SU-DHL-6 (cell line): ENCODE results near the gene PPP1R3D.

Source experiments
- H2AFZ ChIP-seq: fragments of 200-600 bp; sonication (generic); 2 replicates; pipeline ENCODE4 v1.6.1; 2014; ENCODE audit warnings: low read depth, mild to moderate bottlenecking, moderate library complexity, mixed read lengths, antibody characterized with exemption, low read length; ENCODE audit not compliant: severe bottlenecking
- H3F3A ChIP-seq: fragments of 200-600 bp; shearing (Covaris generic); 2 replicates; pipeline ENCODE4 v1.6.0; 2016; ENCODE audit warnings: antibody characterized with exemption, mild to moderate bottlenecking; ENCODE audit not compliant: insufficient read depth
- H3K27ac ChIP-seq: fragments of 200-600 bp; sonication (generic); 2 replicates; pipeline ENCODE4 v1.5.1; 2016; ENCODE audit warnings: low read depth, mild to moderate bottlenecking, low read length, moderate library complexity, mixed read lengths
- H3K27me3 ChIP-seq: fragments of 200-600 bp; sonication (generic), shearing (Covaris generic); 2 replicates; pipeline ENCODE4 v1.6.0; 2014; ENCODE audit warnings: mild to moderate bottlenecking, low read length
- H3K36me3 ChIP-seq: fragments of 200-600 bp; sonication (generic); 2 replicates; pipeline ENCODE4 v1.6.1; 2014; ENCODE audit warnings: mild to moderate bottlenecking, low read length, mixed read lengths
- H3K4me2 ChIP-seq: fragments of 300-600, 200-600 bp; shearing (Covaris generic), sonication (generic); 2 replicates; pipeline ENCODE4 v1.6.0; 2014; ENCODE audit warnings: low read length, low read depth, mild to moderate bottlenecking; ENCODE audit not compliant: poor library complexity, severe bottlenecking
- H3K4me3 ChIP-seq: fragments of 200-600 bp; sonication (generic); 2 replicates; pipeline ENCODE4 v1.5.1; 2014; ENCODE audit warnings: antibody characterized with exemption, low read length, mild to moderate bottlenecking, mixed read lengths; ENCODE audit not compliant: insufficient read depth, poor library complexity, severe bottlenecking
- H3K79me2 ChIP-seq: fragments of 200-600 bp; sonication (generic); 2 replicates; pipeline ENCODE4 v1.6.1; 2014; ENCODE audit warnings: mild to moderate bottlenecking, low read length, moderate library complexity; ENCODE audit not compliant: insufficient read depth
- H3K9ac ChIP-seq: fragments of 200-600 bp; sonication (generic); 2 replicates; pipeline ENCODE4 v1.7.0; 2014; ENCODE audit warnings: mild to moderate bottlenecking, low read length
- H3K9me2 ChIP-seq: fragments of 200-600 bp; sonication (generic); replicated peaks from 2 replicates; pipeline ENCODE4 v1.6.1; 2014; ENCODE audit warnings: low read length; ENCODE audit not compliant: insufficient read depth
- H3K9me3 ChIP-seq: fragments of 200-600 bp; sonication (generic); 2 replicates; pipeline ENCODE4 v1.6.1; 2014; ENCODE audit warnings: low read length, mixed read lengths; ENCODE audit not compliant: insufficient read depth
- H4K20me1 ChIP-seq: fragments of 200-600 bp; sonication (generic); 2 replicates; pipeline ENCODE4 v1.6.1; 2014; ENCODE audit warnings: low read depth, mild to moderate bottlenecking, antibody characterized with exemption, low read length, moderate library complexity, mixed read lengths
- EZH2phosphoT487 ChIP-seq: fragments of 200-600 bp; sonication (generic), shearing (Covaris generic); conservative IDR thresholded peaks from 2 replicates; pipeline ENCODE4 v1.6.1; 2018; ENCODE audit warnings: mild to moderate bottlenecking, antibody characterized with exemption, low read length, moderate library complexity, mixed read lengths
- TF ChIP-seq, protein P1 (sequence below): fragments of 200-600 bp; sonication (generic); IDR thresholded peaks from one replicate; pipeline ENCODE4 v1.5.1; 2017; ENCODE audit warnings: antibody characterized with exemption, mild to moderate bottlenecking, low read length, moderate library complexity; ENCODE audit not compliant: insufficient read depth, poor library complexity, severe bottlenecking

PPP1R3D gene

DNA sequence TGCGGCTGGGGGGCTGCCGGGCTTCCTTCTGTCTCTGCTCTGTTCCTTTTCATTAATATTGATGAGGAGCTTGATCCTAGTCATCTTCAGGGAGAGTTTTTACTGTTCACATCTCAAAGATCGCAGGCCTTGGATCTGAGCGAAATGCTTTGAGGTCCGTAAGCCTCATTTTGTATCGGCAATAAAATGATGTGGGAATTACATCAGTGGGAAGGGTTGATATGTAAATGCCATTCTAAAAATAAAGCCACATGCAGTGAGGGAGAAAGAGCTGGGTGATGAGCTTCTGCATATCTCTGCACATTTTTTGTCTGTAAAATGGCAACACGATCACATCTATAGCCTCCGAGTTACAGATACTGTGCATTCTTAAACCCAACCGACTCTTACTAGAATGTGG is 43.0 kb upstream of the PPP1R3D start:
- Histone ChIP-seq H3K9ac (no peak overlapping the region), H3K27me3 (no peaks in the 10 kb centered on the region), H3K4me2 (no peak overlapping the region), H3K4me3 (no peak overlapping the region), H3K36me3 (no peaks in the 10 kb centered on the region), H3K9me2 (no peaks in the 10 kb centered on the region), H3K79me2 (no peaks in the 10 kb centered on the region), H2AFZ (no peak overlapping the region), H3K27ac (no peak overlapping the region), H3F3A (no peaks in the 10 kb centered on the region), H3K9me3 (no peaks in the 10 kb centered on the region), H4K20me1 (no peaks in the 10 kb centered on the region)
- TF ChIP-seq EZH2phosphoT487: no peak
- TF ChIP-seq, protein P1, sequence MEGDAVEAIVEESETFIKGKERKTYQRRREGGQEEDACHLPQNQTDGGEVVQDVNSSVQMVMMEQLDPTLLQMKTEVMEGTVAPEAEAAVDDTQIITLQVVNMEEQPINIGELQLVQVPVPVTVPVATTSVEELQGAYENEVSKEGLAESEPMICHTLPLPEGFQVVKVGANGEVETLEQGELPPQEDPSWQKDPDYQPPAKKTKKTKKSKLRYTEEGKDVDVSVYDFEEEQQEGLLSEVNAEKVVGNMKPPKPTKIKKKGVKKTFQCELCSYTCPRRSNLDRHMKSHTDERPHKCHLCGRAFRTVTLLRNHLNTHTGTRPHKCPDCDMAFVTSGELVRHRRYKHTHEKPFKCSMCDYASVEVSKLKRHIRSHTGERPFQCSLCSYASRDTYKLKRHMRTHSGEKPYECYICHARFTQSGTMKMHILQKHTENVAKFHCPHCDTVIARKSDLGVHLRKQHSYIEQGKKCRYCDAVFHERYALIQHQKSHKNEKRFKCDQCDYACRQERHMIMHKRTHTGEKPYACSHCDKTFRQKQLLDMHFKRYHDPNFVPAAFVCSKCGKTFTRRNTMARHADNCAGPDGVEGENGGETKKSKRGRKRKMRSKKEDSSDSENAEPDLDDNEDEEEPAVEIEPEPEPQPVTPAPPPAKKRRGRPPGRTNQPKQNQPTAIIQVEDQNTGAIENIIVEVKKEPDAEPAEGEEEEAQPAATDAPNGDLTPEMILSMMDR: no peak

DNA sequence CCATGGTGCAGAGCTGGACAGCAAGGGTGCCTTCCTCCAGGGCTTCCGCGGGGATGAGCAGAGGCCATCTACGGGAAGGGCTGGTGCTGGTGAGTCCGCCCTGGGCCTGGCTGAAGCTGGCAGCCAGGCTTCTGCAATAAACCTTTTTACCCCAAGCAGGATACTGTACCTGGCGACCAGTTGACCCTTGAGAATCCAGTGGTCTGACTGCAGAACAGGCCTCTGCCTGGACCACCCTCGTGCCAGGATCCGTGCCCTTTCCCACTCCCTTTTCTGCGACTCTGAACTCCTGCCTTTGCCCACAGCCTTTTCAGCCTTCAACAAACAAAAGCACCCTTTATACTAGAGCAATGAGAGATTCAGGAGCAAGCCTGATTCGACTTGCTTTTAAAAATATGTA is 37.0 kb upstream of the PPP1R3D start:
- H3K27ac ChIP-seq: no peak overlapping the region
- H3K27me3 ChIP-seq: no peaks in the 10 kb centered on the region
- no peak overlapping the region for H3K4me3 ChIP-seq
- H3K4me2 ChIP-seq: no peak overlapping the region
- no peaks in the 10 kb centered on the region for H3K9me3 ChIP-seq
- H4K20me1 ChIP-seq: no peaks in the 10 kb centered on the region
- no peak for TF ChIP-seq EZH2phosphoT487
- TF ChIP-seq, protein P1: no peak
- H3K79me2 ChIP-seq: no peaks in the 10 kb centered on the region
- H3F3A ChIP-seq: no peaks in the 10 kb centered on the region
- H3K9me2 ChIP-seq: no peaks in the 10 kb centered on the region
- no peaks in the 10 kb centered on the region for H3K36me3 ChIP-seq
- no peak overlapping the region for H3K9ac ChIP-seq
- no peak overlapping the region for H2AFZ ChIP-seq

DNA sequence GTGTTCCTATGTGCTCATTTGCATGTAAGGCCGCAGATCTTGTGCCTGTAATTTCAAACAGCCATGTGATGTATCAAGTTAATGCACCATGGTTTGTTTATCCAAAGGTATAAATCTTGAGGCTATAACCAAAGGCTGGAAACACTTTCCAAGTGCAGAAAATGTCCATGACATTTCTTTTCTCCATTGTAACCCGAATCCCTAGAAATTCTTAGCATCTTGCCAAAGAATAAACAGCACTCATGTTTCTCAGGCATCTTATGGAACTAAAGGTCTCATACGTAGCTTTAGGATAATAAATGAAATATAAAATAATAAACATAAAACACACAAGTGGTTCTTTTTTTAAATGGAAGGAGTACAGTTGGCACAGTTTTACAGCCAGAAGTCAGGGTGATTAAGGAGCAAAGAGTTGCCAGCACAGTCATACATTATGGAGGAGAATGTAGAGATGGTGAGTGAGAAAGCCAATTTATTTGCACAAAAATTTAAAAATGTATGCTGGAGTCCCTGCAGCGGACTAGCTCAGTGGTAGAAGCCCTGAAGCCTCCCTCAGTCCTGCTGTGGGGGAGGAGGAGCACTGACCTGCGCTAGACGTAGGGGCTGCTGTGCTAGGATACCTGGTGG is 36.2 kb upstream of the PPP1R3D start:
- no peak overlapping the region for H3K27ac ChIP-seq
- H3K4me2 ChIP-seq: no peak overlapping the region
- TF ChIP-seq EZH2phosphoT487: no peak
- TF ChIP-seq, protein P1: no peak
- no peaks in the 10 kb centered on the region for H3K27me3 ChIP-seq
- H2AFZ ChIP-seq: no peak overlapping the region
- H3K36me3 ChIP-seq: no peaks in the 10 kb centered on the region
- H3F3A ChIP-seq: no peaks in the 10 kb centered on the region
- H3K9me2 ChIP-seq: no peaks in the 10 kb centered on the region
- no peaks in the 10 kb centered on the region for H4K20me1 ChIP-seq
- no peak overlapping the region for H3K9ac ChIP-seq
- H3K9me3 ChIP-seq: no peaks in the 10 kb centered on the region
- no peaks in the 10 kb centered on the region for H3K79me2 ChIP-seq
- H3K4me3 ChIP-seq: no peak overlapping the region
